ENCODE data around the gene SHROOM2.

The SHROOM2 gene

DNA sequence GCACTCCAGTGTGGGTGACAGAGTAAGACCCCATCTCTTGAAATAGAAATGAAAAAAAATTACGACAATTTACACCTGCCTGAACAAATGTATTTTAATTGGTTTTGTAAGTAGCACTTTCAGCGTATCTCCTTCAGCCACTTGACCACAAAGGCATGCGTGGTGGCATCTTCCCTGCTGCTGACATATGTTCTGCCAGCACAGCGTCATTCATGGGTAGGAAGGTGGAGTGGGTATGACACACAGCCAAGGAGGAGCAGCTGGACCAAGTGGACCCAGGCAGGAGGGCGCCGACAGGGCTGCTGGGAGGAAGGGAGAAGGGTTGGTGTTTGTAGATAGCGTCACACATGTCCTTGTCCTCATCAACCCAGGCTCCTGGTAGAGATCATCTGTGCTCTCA lies 152.3 kb downstream of the SHROOM2 start:
- H2BK12ac ChIP-seq (ENCODE audit: low read length in 2 of 2) = no peak overlapping the region
- peaks cover 13% of the 10 kb centered on the region for H3K79me1 ChIP-seq (replicated peaks; ENCODE audit: low read length, poor library complexity, severe bottlenecking)
- WGBS = 100% methylated on average over 3 of the region's 7 CpGs
- H3K9me3 ChIP-seq (ENCODE audit: control insufficient read depth, low read length) = peaks cover 3% of the 10 kb centered on the region
- no peak overlapping the region for H3K18ac ChIP-seq (ENCODE audit: low read depth in 1 of 2, low read length in 2 of 2)
- no peak overlapping the region for H3K14ac ChIP-seq (ENCODE audit: low read length in 2 of 2)
- H3K4ac ChIP-seq (ENCODE audit: low read depth in 1 of 2, low read length in 2 of 2) = no peak overlapping the region
- H3K9ac ChIP-seq (ENCODE audit: low read length) = no peak overlapping the region
- H2AFZ ChIP-seq (ENCODE audit: low read depth, low read length) = no peak overlapping the region
- H2BK5ac ChIP-seq (ENCODE audit: low read depth, low read length, poor library complexity, severe bottlenecking) = no peak overlapping the region
- no peak overlapping the region for H3K27ac ChIP-seq (ENCODE audit: low read length, poor library complexity, severe bottlenecking)
- H3K23ac ChIP-seq (ENCODE audit: low read length in 2 of 2) = no peak overlapping the region
- no peak overlapping the region for H2BK15ac ChIP-seq (ENCODE audit: low read depth, poor library complexity, severe bottlenecking)
- no peak overlapping the region for H3K4me2 ChIP-seq (ENCODE audit: low read length, poor library complexity, severe bottlenecking)
- no peak overlapping the region for H4K91ac ChIP-seq (ENCODE audit: low read length)
- no peak overlapping the region for H3K4me3 ChIP-seq (ENCODE audit: insufficient read depth in 1 of 2, low read depth in 1 of 2, low read length in 2 of 2)
- H2BK120ac ChIP-seq (ENCODE audit: low read depth, low read length) = no peak overlapping the region
- no peaks in the 10 kb centered on the region for H3K27me3 ChIP-seq (ENCODE audit: control insufficient read depth in 1 of 2, insufficient read depth in 1 of 2, low read length in 2 of 2)
- H2AK5ac ChIP-seq (ENCODE audit: low read length, severe bottlenecking) = no peak overlapping the region
- H3K4me1 ChIP-seq (ENCODE audit: control insufficient read depth, insufficient read depth, low read depth, low read length) = peaks cover 6% of the 10 kb centered on the region
- DNase-seq = no peak
- peaks cover 0 to 40% of the 10 kb centered on the region in 2 experiments for H3K36me3 ChIP-seq (ENCODE audit: control insufficient read depth in 1 of 2, insufficient read depth in 2 of 2, low read depth in 1 of 2, low read length in 2 of 2)
- H4K8ac ChIP-seq (ENCODE audit: low read length) = no peak overlapping the region

DNA sequence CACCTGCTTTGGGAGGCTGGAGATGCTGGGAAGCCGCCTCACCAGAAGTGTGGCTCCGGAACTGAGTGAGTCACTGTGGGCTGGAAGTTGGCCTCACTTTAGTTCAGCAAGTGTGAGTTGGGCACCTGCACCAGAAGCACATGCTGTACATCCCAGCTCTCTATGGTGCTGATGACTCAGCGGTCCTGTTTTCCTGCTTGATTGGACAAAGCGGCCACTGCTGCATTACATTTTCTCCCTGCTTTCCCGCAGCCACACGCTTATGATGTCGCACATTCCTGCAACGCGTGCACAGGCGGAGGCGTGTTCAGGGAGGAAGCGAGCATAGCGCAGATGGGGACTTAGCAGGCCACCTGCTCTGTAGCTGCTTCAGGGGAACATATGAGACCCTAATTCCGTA lies 154.2 kb downstream of the SHROOM2 start:
- Histone ChIP-seq H3K4me3 (ENCODE audit: insufficient read depth in 1 of 2, low read depth in 1 of 2, low read length in 2 of 2) (no peak overlapping the region), H3K18ac (ENCODE audit: low read depth in 1 of 2, low read length in 2 of 2) (no peak overlapping the region), H3K4ac (ENCODE audit: low read depth in 1 of 2, low read length in 2 of 2) (no peak overlapping the region), H2BK12ac (ENCODE audit: low read length in 2 of 2) (no peak overlapping the region), H2BK5ac (ENCODE audit: low read depth, low read length, poor library complexity, severe bottlenecking) (no peak overlapping the region), H3K4me2 (ENCODE audit: low read length, poor library complexity, severe bottlenecking) (no peak overlapping the region), H3K79me1 (replicated peaks; ENCODE audit: low read length, poor library complexity, severe bottlenecking) (peaks cover 11% of the 10 kb centered on the region), H3K9ac (ENCODE audit: low read length) (no peak overlapping the region), H2AFZ (ENCODE audit: low read depth, low read length) (no peak overlapping the region), H3K14ac (ENCODE audit: low read length in 2 of 2) (no peak overlapping the region), H2BK120ac (ENCODE audit: low read depth, low read length) (no peak overlapping the region), H4K8ac (ENCODE audit: low read length) (no peak overlapping the region), H3K36me3 (ENCODE audit: control insufficient read depth in 1 of 2, insufficient read depth in 2 of 2, low read depth in 1 of 2, low read length in 2 of 2) (peaks cover 0 to 44% of the 10 kb centered on the region in 2 experiments), H4K91ac (ENCODE audit: low read length) (no peak overlapping the region), H3K27ac (ENCODE audit: low read length, poor library complexity, severe bottlenecking) (peak overlapping the region; percentile 72), H2BK15ac (ENCODE audit: low read depth, poor library complexity, severe bottlenecking) (no peak overlapping the region), H2AK5ac (ENCODE audit: low read length, severe bottlenecking) (no peak overlapping the region), H3K9me3 (ENCODE audit: control insufficient read depth, low read length) (peaks cover 3% of the 10 kb centered on the region), H3K27me3 (ENCODE audit: control insufficient read depth in 1 of 2, insufficient read depth in 1 of 2, low read length in 2 of 2) (no peaks in the 10 kb centered on the region), H3K23ac (ENCODE audit: low read length in 2 of 2) (no peak overlapping the region), H3K4me1 (ENCODE audit: control insufficient read depth, insufficient read depth, low read depth, low read length) (peaks cover 6% of the 10 kb centered on the region)
- 32% methylated on average over 14 of the region's 14 CpGs for WGBS
- DNase-seq = peak; percentile 81

DNA sequence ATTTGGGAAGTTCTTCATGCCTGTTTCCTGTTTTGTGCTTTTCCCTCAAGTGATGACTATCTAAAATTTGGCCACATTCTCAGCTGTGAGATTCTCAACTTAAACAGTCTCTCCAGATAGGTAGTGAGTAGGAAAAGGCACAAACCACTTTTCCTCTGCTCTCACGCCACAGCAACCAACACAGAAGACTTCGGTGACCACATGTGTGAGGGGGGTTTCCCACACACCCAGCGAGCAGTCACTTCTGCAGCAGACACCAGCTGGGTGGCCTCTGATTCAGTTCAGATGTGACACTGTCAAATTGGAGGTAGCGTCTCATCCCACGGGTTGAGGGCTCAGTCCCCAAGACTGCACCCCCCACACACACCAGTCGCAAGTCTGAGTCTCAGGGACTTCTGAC lies 155.9 kb downstream of the SHROOM2 start:
- Histone ChIP-seq H3K4me2 (ENCODE audit: low read length, poor library complexity, severe bottlenecking) (no peak overlapping the region), H4K8ac (ENCODE audit: low read length) (no peak overlapping the region), H4K91ac (ENCODE audit: low read length) (no peak overlapping the region), H3K36me3 (ENCODE audit: control insufficient read depth in 1 of 2, insufficient read depth in 2 of 2, low read depth in 1 of 2, low read length in 2 of 2) (peaks cover 0 to 55% of the 10 kb centered on the region in 2 experiments), H2BK5ac (ENCODE audit: low read depth, low read length, poor library complexity, severe bottlenecking) (no peak overlapping the region), H3K79me1 (replicated peaks; ENCODE audit: low read length, poor library complexity, severe bottlenecking) (peaks cover 16% of the 10 kb centered on the region), H2BK12ac (ENCODE audit: low read length in 2 of 2) (no peak overlapping the region), H3K14ac (ENCODE audit: low read length in 2 of 2) (no peak overlapping the region), H3K23ac (ENCODE audit: low read length in 2 of 2) (no peak overlapping the region), H3K4me1 (ENCODE audit: control insufficient read depth, insufficient read depth, low read depth, low read length) (peaks cover 7% of the 10 kb centered on the region), H3K9me3 (ENCODE audit: control insufficient read depth, low read length) (peaks cover 3% of the 10 kb centered on the region), H2AK5ac (ENCODE audit: low read length, severe bottlenecking) (no peak overlapping the region), H3K4me3 (ENCODE audit: insufficient read depth in 1 of 2, low read depth in 1 of 2, low read length in 2 of 2) (no peak overlapping the region), H3K27ac (ENCODE audit: low read length, poor library complexity, severe bottlenecking) (no peak overlapping the region), H2BK15ac (ENCODE audit: low read depth, poor library complexity, severe bottlenecking) (no peak overlapping the region), H3K18ac (ENCODE audit: low read depth in 1 of 2, low read length in 2 of 2) (no peak overlapping the region), H3K4ac (ENCODE audit: low read depth in 1 of 2, low read length in 2 of 2) (no peak overlapping the region), H3K9ac (ENCODE audit: low read length) (no peak overlapping the region), H3K27me3 (ENCODE audit: control insufficient read depth in 1 of 2, insufficient read depth in 1 of 2, low read length in 2 of 2) (no peaks in the 10 kb centered on the region), H2AFZ (ENCODE audit: low read depth, low read length) (no peak overlapping the region), H2BK120ac (ENCODE audit: low read depth, low read length) (no peak overlapping the region)
- whole genome bisulfite sequencing = 94% methylated on average over 5 of the region's 6 CpGs
- no peak for DNase-seq

DNA sequence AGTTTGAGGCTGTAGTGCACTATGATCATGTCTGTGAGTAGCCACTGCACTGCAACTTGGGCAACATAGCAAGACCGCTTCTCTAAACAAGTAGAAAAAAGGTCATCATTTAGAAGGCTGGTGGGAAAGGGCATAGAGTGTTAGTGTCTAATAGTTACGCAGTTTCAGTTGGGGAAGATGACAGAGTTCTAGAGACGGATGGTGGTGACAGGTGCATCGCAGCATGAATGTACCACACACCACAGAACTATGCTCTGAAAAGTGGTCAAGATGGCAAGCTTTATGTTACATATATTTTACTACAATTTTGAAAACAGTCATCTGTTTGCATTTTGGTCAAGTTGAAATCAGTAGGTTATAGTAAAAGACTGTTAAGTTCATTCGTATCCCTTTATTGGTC lies 157.2 kb downstream of the SHROOM2 start:
- H3K4me1 ChIP-seq (ENCODE audit: control insufficient read depth, insufficient read depth, low read depth, low read length) = peaks cover 7% of the 10 kb centered on the region
- H2AFZ ChIP-seq (ENCODE audit: low read depth, low read length) = no peak overlapping the region
- peaks cover 0 to 49% of the 10 kb centered on the region in 2 experiments for H3K36me3 ChIP-seq (ENCODE audit: control insufficient read depth in 1 of 2, insufficient read depth in 2 of 2, low read depth in 1 of 2, low read length in 2 of 2)
- DNase-seq = no peak
- no peak overlapping the region for H3K23ac ChIP-seq (ENCODE audit: low read length in 2 of 2)
- 100% methylated on average over 1 of the region's 5 CpGs for WGBS
- no peak overlapping the region for H3K14ac ChIP-seq (ENCODE audit: low read length in 2 of 2)
- peaks cover 0 to 2% of the 10 kb centered on the region in 2 experiments for H3K27me3 ChIP-seq (ENCODE audit: control insufficient read depth in 1 of 2, insufficient read depth in 1 of 2, low read length in 2 of 2)
- H4K91ac ChIP-seq (ENCODE audit: low read length) = no peak overlapping the region
- H3K9me3 ChIP-seq (ENCODE audit: control insufficient read depth, low read length) = peaks cover 3% of the 10 kb centered on the region
- no peak overlapping the region for H2BK12ac ChIP-seq (ENCODE audit: low read length in 2 of 2)
- H3K4me3 ChIP-seq (ENCODE audit: insufficient read depth in 1 of 2, low read depth in 1 of 2, low read length in 2 of 2) = no peak overlapping the region
- no peak overlapping the region for H2BK5ac ChIP-seq (ENCODE audit: low read depth, low read length, poor library complexity, severe bottlenecking)
- H3K79me1 ChIP-seq (replicated peaks; ENCODE audit: low read length, poor library complexity, severe bottlenecking) = peaks cover 13% of the 10 kb centered on the region
- no peak overlapping the region for H2BK15ac ChIP-seq (ENCODE audit: low read depth, poor library complexity, severe bottlenecking)
- H3K18ac ChIP-seq (ENCODE audit: low read depth in 1 of 2, low read length in 2 of 2) = no peak overlapping the region
- H3K27ac ChIP-seq (ENCODE audit: low read length, poor library complexity, severe bottlenecking) = no peak overlapping the region
- no peak overlapping the region for H4K8ac ChIP-seq (ENCODE audit: low read length)
- H3K9ac ChIP-seq (ENCODE audit: low read length) = no peak overlapping the region
- no peak overlapping the region for H3K4ac ChIP-seq (ENCODE audit: low read depth in 1 of 2, low read length in 2 of 2)
- H2BK120ac ChIP-seq (ENCODE audit: low read depth, low read length) = no peak overlapping the region
- no peak overlapping the region for H2AK5ac ChIP-seq (ENCODE audit: low read length, severe bottlenecking)
- H3K4me2 ChIP-seq (ENCODE audit: low read length, poor library complexity, severe bottlenecking) = no peak overlapping the region

All from mesenchymal stem cell (in vitro differentiated cells and primary cell).